ENCODE results near the gene COG5. TPM values are rescaled to one million over a fixed set of nuclear protein-coding genes. Genes with fewer than 3 reads are reported as not detected.

Gene COG5
- total and polyA plus RNA-seq, 10 of the 15 experiments (the other 5 are each of a cell fraction or from before 2014, with no cell fraction given) = 5.5 to 27.9 (median 15.6) TPM

DNA sequence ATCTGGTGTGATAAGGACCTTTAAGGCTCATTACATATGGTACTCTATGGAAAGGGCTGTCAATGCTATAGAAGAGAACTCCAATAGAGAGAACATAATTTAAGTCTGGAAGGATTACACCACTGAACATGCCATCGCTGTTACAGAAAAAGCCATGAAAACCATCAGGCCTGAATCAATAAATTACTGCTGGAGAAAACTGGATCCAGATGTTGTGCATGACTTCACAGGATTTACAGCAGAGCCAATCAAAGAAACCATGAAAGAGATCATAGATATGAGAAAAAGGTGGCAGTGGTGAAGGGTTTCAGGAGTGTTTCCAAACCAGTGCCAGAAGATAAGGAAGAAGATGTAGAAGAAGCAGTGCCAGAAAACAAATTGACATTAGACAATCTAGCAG, 112.8 kb downstream of the COG5 start:
- FAIRE-seq = no peak
- H3K9me3 ChIP-seq (replicated peaks; ENCODE audit: control insufficient read depth, insufficient read depth, low read length) = no peaks in the 10 kb centered on the region
- H3K4me1 ChIP-seq (ENCODE audit: control insufficient read depth, insufficient read depth, low read length) = no peaks in the 10 kb centered on the region
- POLR2A ChIA-PET = no interaction called here
- TF ChIP-seq, protein P1, sequence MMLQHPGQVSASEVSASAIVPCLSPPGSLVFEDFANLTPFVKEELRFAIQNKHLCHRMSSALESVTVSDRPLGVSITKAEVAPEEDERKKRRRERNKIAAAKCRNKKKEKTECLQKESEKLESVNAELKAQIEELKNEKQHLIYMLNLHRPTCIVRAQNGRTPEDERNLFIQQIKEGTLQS (IDR thresholded peaks at IDR 0.05; ENCODE audit: borderline replicate concordance, extremely low read depth, low read depth, low read length) = no peak
- TF ChIP-seq SUPT20H (IDR thresholded peaks at IDR 0.05; ENCODE audit: borderline replicate concordance, control insufficient read depth, low read depth, low read length) = no peak
- TF ChIP-seq NFXL1 (IDR thresholded peaks at IDR 0.05; ENCODE audit: borderline replicate concordance) = no peak
- no peak for TF ChIP-seq TCF12 (IDR thresholded peaks at IDR 0.05; ENCODE audit: low read depth, low read length)
- no peaks in the 10 kb centered on the region for H4K20me1 ChIP-seq (ENCODE audit: control insufficient read depth, insufficient read depth)
- no peaks in the 10 kb centered on the region for H3K79me2 ChIP-seq (ENCODE audit: control insufficient read depth, insufficient read depth, low read length)
- no peak overlapping the region for H3K27ac ChIP-seq (ENCODE audit: control insufficient read depth, insufficient read depth)
- H3K9ac ChIP-seq (ENCODE audit: control insufficient read depth, insufficient read depth, low read length) = no peak overlapping the region
- intact Hi-C loops (cut with micrococcal nuclease; ENCODE audit: unreplicated experiment) = no loop called here
- SMC1A ChIA-PET (ENCODE audit: uncharacterized antibody, unreplicated experiment) = interaction anchor here (1.6 to 1.7 kb wide), 2 partner anchors 13 to 41 kb away, joined by 4 to 5 read pairs; no protein-coding TSS in a partner anchor
- no TSS peak for BruUV-seq (replicated peaks)
- no peaks in the 10 kb centered on the region for H3K27me3 ChIP-seq (replicated peaks in 1 of 2; ENCODE audit: control insufficient read depth in 2 of 2, insufficient read depth in 2 of 2, low read length in 1 of 2)
- no peak for ATAC-seq
- RAD21 ChIA-PET (ENCODE audit: unreplicated experiment) = interaction anchor here (1.0 kb wide), 1 partner anchor 231 kb away, joined by 3 read pairs; no protein-coding TSS in a partner anchor
- H2AFZ ChIP-seq (ENCODE audit: control insufficient read depth, low read depth, low read length) = no peak overlapping the region
- 100% methylated on average over 1 of the region's 1 CpG for WGBS (ENCODE audit: insufficient coverage, insufficient replicate concordance, low lambda C conversion rate, missing lambda C conversion rate)
- DNase-seq (ENCODE audit: low read depth, low spot score) = no peak
- H3K4me3 ChIP-seq = no peak overlapping the region
- in situ Hi-C loops (cut with MboI) = loop anchor here (5.0 kb wide), 1 partner anchor 276 kb away; no protein-coding TSS in a partner anchor
- no peak overlapping the region for H3K4me2 ChIP-seq (ENCODE audit: control insufficient read depth, insufficient read depth)
- CTCF ChIA-PET = no interaction called here
- H3K36me3 ChIP-seq (ENCODE audit: control insufficient read depth in 2 of 2, insufficient read depth in 2 of 2, low read length in 1 of 2) = no peaks in the 10 kb centered on the region

DNA sequence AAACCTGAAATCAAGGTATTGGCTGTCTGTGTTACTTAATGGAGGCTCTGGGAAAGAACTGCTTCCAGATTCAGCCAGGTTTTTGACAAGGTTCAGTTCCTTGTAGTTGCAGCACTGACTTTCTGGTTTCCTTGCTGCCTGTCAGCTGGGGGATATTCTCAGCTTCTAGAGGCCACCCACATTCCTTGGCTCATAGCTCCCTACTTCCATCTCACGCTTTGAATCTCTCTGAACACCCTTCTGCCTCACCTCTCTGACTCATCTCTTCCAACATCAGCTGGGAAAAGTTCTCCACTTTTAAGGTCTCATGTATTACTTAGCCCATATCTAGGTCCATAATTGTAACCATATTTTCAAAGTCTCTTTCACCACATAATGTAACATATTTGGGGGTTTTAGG, 116.7 kb downstream of the COG5 start:
- 100% methylated on average over 1 of the region's 1 CpG for WGBS (ENCODE audit: insufficient coverage, insufficient replicate concordance, low lambda C conversion rate, missing lambda C conversion rate)
- Histone ChIP-seq H3K79me2 (ENCODE audit: control insufficient read depth, insufficient read depth, low read length) (no peaks in the 10 kb centered on the region), H2AFZ (ENCODE audit: control insufficient read depth, low read depth, low read length) (no peak overlapping the region), H3K4me3 (no peak overlapping the region), H3K27me3 (replicated peaks in 1 of 2; ENCODE audit: control insufficient read depth in 2 of 2, insufficient read depth in 2 of 2, low read length in 1 of 2) (no peaks in the 10 kb centered on the region), H3K4me1 (ENCODE audit: control insufficient read depth, insufficient read depth, low read length) (no peaks in the 10 kb centered on the region), H3K27ac (ENCODE audit: control insufficient read depth, insufficient read depth) (no peak overlapping the region), H3K4me2 (ENCODE audit: control insufficient read depth, insufficient read depth) (no peak overlapping the region), H3K36me3 (ENCODE audit: control insufficient read depth in 2 of 2, insufficient read depth in 2 of 2, low read length in 1 of 2) (no peaks in the 10 kb centered on the region), H3K9me3 (replicated peaks; ENCODE audit: control insufficient read depth, insufficient read depth, low read length) (peaks cover 1% of the 10 kb centered on the region; the same call in 1 of the 3 replicates), H3K9ac (ENCODE audit: control insufficient read depth, insufficient read depth, low read length) (no peak overlapping the region), H4K20me1 (ENCODE audit: control insufficient read depth, insufficient read depth) (no peaks in the 10 kb centered on the region)
- ATAC-seq = no peak
- in situ Hi-C loops (cut with MboI) = no loop called here
- intact Hi-C loops (cut with micrococcal nuclease; ENCODE audit: unreplicated experiment) = no loop called here
- ChIA-PET SMC1A (ENCODE audit: uncharacterized antibody, unreplicated experiment) (interaction anchor here (1.4 kb wide), 1 partner anchor 10 kb away, joined by 3 read pairs; no protein-coding TSS in a partner anchor), CTCF (no interaction called here), POLR2A (interaction anchor here (0.5 kb wide), 1 partner anchor 84 kb away, joined by 4 read pairs; no protein-coding TSS in a partner anchor), RAD21 (ENCODE audit: unreplicated experiment) (no interaction called here)
- DNase-seq (ENCODE audit: low read depth, low spot score) = no peak
- no peak for FAIRE-seq
- no TSS peak for BruUV-seq (replicated peaks)
- TF ChIP-seq ZNF274 (IDR thresholded peaks at IDR 0.05; ENCODE audit: insufficient read depth, insufficient read length) = no peak
- TF ChIP-seq CBX5 (IDR thresholded peaks at IDR 0.05; ENCODE audit: low read depth) = no peak
- no peak for TF ChIP-seq NR2F1 (conservative IDR thresholded peaks at IDR 0.05)
- TF ChIP-seq, protein P2, sequence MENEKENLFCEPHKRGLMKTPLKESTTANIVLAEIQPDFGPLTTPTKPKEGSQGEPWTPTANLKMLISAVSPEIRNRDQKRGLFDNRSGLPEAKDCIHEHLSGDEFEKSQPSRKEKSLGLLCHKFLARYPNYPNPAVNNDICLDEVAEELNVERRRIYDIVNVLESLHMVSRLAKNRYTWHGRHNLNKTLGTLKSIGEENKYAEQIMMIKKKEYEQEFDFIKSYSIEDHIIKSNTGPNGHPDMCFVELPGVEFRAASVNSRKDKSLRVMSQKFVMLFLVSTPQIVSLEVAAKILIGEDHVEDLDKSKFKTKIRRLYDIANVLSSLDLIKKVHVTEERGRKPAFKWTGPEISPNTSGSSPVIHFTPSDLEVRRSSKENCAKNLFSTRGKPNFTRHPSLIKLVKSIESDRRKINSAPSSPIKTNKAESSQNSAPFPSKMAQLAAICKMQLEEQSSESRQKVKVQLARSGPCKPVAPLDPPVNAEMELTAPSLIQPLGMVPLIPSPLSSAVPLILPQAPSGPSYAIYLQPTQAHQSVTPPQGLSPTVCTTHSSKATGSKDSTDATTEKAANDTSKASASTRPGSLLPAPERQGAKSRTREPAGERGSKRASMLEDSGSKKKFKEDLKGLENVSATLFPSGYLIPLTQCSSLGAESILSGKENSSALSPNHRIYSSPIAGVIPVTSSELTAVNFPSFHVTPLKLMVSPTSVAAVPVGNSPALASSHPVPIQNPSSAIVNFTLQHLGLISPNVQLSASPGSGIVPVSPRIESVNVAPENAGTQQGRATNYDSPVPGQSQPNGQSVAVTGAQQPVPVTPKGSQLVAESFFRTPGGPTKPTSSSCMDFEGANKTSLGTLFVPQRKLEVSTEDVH (IDR thresholded peaks at IDR 0.05; ENCODE audit: low read depth, partially characterized antibody) = no peak
- TF ChIP-seq ESRRA (IDR thresholded peaks at IDR 0.05; ENCODE audit: low read length) = no peak
